Colon (tissue), 2 donors: ENCODE data around the gene KDM6A.
"Not testable (repeated sequence)": the region's sequence is repeated elsewhere in the genome, so short reads cannot be mapped to it uniquely, and the experiment has no call there.

Source experiments
- FAIRE-seq: peaks from 2 replicates; lab custom pipeline; 2012; peaks lifted over from hg19 to GRCh38; lab: Jason Lieb, UNC
- donor health status: control.
- donor health status: control.

The KDM6A gene

GRCh38 chrX:45007598-45007997 lies 134.6 kb downstream of the KDM6A start:
- FAIRE-seq = no peak

- FAIRE-seq = no peak
Observed at GRCh38 chrX:45009371-45010000, 136.5 kb downstream of the KDM6A start.

GRCh38 chrX:45011131-45011530 lies 138.1 kb downstream of the KDM6A start:
- FAIRE-seq = no peak

- no peak for FAIRE-seq
Observed at GRCh38 chrX:45011597-45011996, 138.6 kb downstream of the KDM6A start.

- no peak for FAIRE-seq
Observed at GRCh38 chrX:45017946-45018345, 145.0 kb downstream of the KDM6A start.

GRCh38 chrX:45022150-45022549 lies 149.2 kb downstream of the KDM6A start:
- FAIRE-seq = no peak

GRCh38 chrX:45024501-45024900 lies 151.5 kb downstream of the KDM6A start:
- FAIRE-seq = no peak

- FAIRE-seq = no peak
Observed at GRCh38 chrX:45026036-45026435, 153.0 kb downstream of the KDM6A start.

GRCh38 chrX:45031830-45032378 lies 158.9 kb downstream of the KDM6A start:
- peak; percentile 74 for FAIRE-seq

GRCh38 chrX:45035071-45035470 lies 162.1 kb downstream of the KDM6A start:
- FAIRE-seq = peak; percentile 83

GRCh38 chrX:45036161-45036560 lies 163.2 kb downstream of the KDM6A start:
- no peak for FAIRE-seq

GRCh38 chrX:45040137-45040536 lies 167.1 kb downstream of the KDM6A start:
- not testable (repeated sequence) for FAIRE-seq

GRCh38 chrX:45046417-45046816 lies 173.4 kb downstream of the KDM6A start:
- FAIRE-seq = no peak

GRCh38 chrX:45050558-45050957 lies 177.6 kb downstream of the KDM6A start:
- FAIRE-seq = peak; percentile 70

GRCh38 chrX:45056428-45057145 lies 183.6 kb downstream of the KDM6A start:
- FAIRE-seq = no peak

- peak; percentile 93 for FAIRE-seq
Observed at GRCh38 chrX:45059906-45060305, 186.9 kb downstream of the KDM6A start.

- FAIRE-seq = peak; percentile 38
Observed at GRCh38 chrX:45063319-45064095, 190.5 kb downstream of the KDM6A start.

GRCh38 chrX:45068569-45068968 lies 195.6 kb downstream of the KDM6A start:
- FAIRE-seq = no peak

GRCh38 chrX:45070116-45071007 lies 197.4 kb downstream of the KDM6A start:
- FAIRE-seq = peak; percentile 94

GRCh38 chrX:45073011-45073410 lies 200.0 kb downstream of the KDM6A start:
- FAIRE-seq = not testable (repeated sequence)

- peak; percentile 96 for FAIRE-seq
Observed at GRCh38 chrX:45077748-45078424, 204.9 kb downstream of the KDM6A start.
